ENCODE data around the gene ADIG. TPM values are rescaled to one million over a fixed set of nuclear protein-coding genes. Genes with fewer than 3 reads are reported as not detected.

The ADIG gene
- total RNA-seq, 4 donors from 2014 or later: not detected

- Histone ChIP-seq H3K9me3 (no peaks in the 10 kb centered on the region), H3K36me3 (no peaks in the 10 kb centered on the region), H3K27ac (replicated peaks in 1 of 4) (no peak overlapping the region), H3K4me3 (no peak overlapping the region), H3K4me1 (peaks cover 0 to 10% (median 7%) of the 10 kb centered on the region in 4 donors), H3K27me3 (peaks cover 0 to 45% (median 14%) of the 10 kb centered on the region in 4 donors)
- WGBS: 92% methylated on average over 4 of the region's 9 CpGs
- no peak for DNase-seq (ENCODE audit: extremely low spot score)
- intact Hi-C loops (cut with DNase I): no loop called here
- TF ChIP-seq EP300 (IDR thresholded peaks at IDR 0.05) (no peak), CTCF (IDR thresholded peaks at IDR 0.05) (no peak), POLR2A (IDR thresholded peaks at IDR 0.05; ENCODE audit: low read depth) (no peak)
These were observed 18.4 kb downstream of the ADIG start for GRCh38 chr20:38599410-38599882.

GRCh38 chr20:38600057-38600456 lies 19.1 kb downstream of the ADIG start:
- no peak overlapping the region for H3K4me3 ChIP-seq
- DNase-seq (ENCODE audit: extremely low spot score): no peak
- no peak for TF ChIP-seq POLR2AphosphoS5 (IDR thresholded peaks at IDR 0.05)
- TF ChIP-seq CTCF (IDR thresholded peaks at IDR 0.05): no peak
- TF ChIP-seq POLR2A (IDR thresholded peaks at IDR 0.05; ENCODE audit: low read depth): no peak
- no peak for TF ChIP-seq EP300 (IDR thresholded peaks at IDR 0.05)
- H3K27me3 ChIP-seq: peaks cover 0 to 50% (median 14%) of the 10 kb centered on the region in 4 donors
- no peaks in the 10 kb centered on the region for H3K9me3 ChIP-seq
- no peak overlapping the region for H3K27ac ChIP-seq (replicated peaks in 1 of 4)
- 100% methylated on average over 1 of the region's 1 CpG for WGBS
- H3K36me3 ChIP-seq: no peaks in the 10 kb centered on the region
- H3K4me1 ChIP-seq: peaks cover 0 to 10% (median 7%) of the 10 kb centered on the region in 4 donors
- intact Hi-C loops (cut with DNase I): no loop called here

- Histone ChIP-seq H3K27ac (replicated peaks in 1 of 4) (no peak within 1 kb of the TSS), H3K4me1 (peaks cover 0 to 10% (median 7%) of the 10 kb centered on the region in 4 donors), H3K9me3 (no peaks in the 10 kb centered on the region), H3K4me3 (no peak within 1 kb of the TSS), H3K27me3 (peaks cover 0 to 58% (median 14%) of the 10 kb centered on the region in 4 donors), H3K36me3 (no peaks in the 10 kb centered on the region)
- TF ChIP-seq EP300 (IDR thresholded peaks at IDR 0.05) (no peak), POLR2AphosphoS5 (IDR thresholded peaks at IDR 0.05) (no peak), POLR2A (IDR thresholded peaks at IDR 0.05; ENCODE audit: low read depth) (no peak), CTCF (IDR thresholded peaks at IDR 0.05) (peak in 1 of 3 experiments; percentile 3)
- WGBS: 9% methylated on average over 20 of the region's 42 CpGs
- no peak for DNase-seq (ENCODE audit: extremely low spot score)
- intact Hi-C loops (cut with DNase I): no loop called here
These were observed 20.5 kb downstream of the ADIG start, which contains the start of gene ARHGAP40 for GRCh38 chr20:38601216-38602184. TSS of gene ARHGAP40 (plus strand) at chr20:38601809.

- H3K4me1 ChIP-seq: peaks cover 0 to 10% (median 7%) of the 10 kb centered on the region in 4 donors
- no peak overlapping the region for H3K27ac ChIP-seq (replicated peaks in 1 of 4)
- H3K9me3 ChIP-seq: no peaks in the 10 kb centered on the region
- no peak overlapping the region for H3K4me3 ChIP-seq
- peaks cover 0 to 63% (median 14%) of the 10 kb centered on the region in 4 donors for H3K27me3 ChIP-seq
- no peak for TF ChIP-seq POLR2A (IDR thresholded peaks at IDR 0.05; ENCODE audit: low read depth)
- no peak for TF ChIP-seq POLR2AphosphoS5 (IDR thresholded peaks at IDR 0.05)
- TF ChIP-seq CTCF (IDR thresholded peaks at IDR 0.05): no peak
- no peak for TF ChIP-seq EP300 (IDR thresholded peaks at IDR 0.05)
- H3K36me3 ChIP-seq: no peaks in the 10 kb centered on the region
- intact Hi-C loops (cut with DNase I): no loop called here
- no peak for DNase-seq (ENCODE audit: extremely low spot score)
- 35% methylated on average over 3 of the region's 5 CpGs for WGBS
These were observed 21.2 kb downstream of the ADIG start for GRCh38 chr20:38602185-38602581.
